ENCODE data around the gene HHIPL1. TPM values are rescaled to one million over a fixed set of nuclear protein-coding genes. Genes with fewer than 3 reads are reported as not detected.
"Not testable (repeated sequence)": the region's sequence is repeated elsewhere in the genome, so short reads cannot be mapped to it uniquely, and the experiment has no call there.

The HHIPL1 gene
- total RNA-seq, 1 experiment from 2014 or later, result not detected

DNA sequence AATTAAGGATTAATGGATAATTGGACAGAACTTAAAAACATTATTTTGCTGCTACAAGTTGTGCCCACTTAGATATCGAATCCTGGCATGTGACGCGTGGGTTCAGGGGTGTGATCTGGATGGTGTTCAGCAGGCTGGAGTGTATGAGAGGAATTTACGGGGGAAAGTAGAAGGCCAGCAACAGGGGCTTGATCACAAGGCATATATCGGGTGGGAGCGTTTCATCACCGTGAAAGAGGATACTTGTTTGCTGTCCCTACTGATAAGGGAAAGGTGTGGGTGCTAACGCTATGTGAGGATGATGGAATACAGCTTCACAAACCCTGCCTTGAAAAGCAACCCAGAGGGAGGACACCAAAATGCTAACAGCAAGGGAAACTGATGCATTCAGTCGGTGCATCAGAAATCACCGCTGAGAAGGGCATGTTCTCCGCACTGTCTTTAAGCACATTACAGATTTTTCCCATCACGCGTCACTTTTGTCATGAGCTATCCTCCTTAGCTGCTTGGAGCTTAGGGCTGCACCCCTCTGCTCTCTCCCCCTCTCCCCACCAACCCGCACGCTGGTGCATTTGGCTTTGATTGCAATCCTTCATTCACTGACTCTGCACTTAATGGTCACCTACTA, 13.4 kb downstream of the HHIPL1 start:
- no peak for DNase-seq (ENCODE audit: low read depth)

DNA sequence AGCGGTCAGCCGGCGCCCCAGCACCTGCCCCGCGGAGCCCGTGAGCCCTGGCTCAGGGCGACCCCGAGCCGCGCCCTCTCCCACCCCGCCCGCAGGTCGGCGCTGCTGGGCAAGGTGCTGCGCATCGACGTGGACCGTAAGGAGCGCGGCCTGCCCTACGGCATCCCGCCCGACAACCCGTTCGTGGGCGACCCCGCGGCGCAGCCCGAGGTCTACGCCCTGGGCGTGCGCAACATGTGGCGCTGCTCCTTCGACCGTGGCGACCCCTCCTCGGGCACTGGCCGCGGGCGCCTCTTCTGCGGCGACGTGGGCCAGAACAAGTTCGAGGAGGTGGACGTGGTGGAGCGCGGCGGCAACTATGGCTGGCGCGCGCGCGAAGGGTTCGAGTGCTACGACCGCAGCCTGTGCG, 14.4 kb downstream of the HHIPL1 start:
- no peak for DNase-seq (ENCODE audit: low read depth)

DNA sequence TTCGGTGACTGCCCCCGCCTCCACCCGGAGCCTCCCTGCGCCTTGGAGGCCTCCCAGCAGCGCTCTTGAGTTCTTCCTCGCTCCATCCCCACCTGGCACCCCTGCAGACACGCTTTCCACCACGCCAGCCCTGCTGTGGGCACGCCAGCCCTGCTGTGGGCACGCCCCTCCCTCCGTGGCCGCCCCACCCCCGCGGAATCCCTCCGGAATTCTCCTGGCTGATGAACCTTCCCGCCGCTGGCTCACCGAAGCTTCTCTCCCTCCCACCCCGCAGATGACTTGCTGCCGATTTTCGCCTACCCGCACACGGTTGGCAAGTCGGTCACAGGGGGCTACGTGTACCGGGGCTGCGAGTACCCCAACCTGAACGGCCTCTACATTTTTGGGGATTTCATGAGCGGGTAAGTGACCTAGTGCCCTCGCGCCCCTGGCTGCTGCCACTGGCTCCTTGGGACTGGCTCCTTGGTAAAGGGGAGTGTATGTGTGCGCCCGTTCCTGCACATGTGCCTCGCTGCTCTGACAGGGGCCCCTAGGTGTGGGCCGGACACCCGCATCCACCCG, 15.2 kb downstream of the HHIPL1 start:
- DNase-seq (ENCODE audit: low read depth), result no peak

DNA sequence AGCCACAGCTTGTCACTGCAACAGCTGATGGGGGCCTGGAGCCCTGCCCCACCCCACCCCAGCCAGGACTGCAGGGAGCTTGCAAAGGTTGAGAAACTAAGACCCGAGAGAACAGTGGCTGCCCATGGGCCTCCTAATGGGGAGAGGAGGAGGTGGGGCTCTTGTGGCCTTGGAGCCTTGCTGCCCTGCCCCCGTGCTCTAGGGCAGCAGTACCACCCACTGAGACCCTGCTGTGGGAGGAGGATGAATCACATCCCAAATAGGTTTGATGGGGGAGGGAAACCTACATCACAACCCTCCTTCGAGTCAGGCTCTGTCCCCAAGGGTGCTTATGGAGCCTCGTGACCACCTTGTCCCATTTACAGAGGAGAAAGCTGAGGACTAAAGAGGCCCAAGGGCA, 15.9 kb downstream of the HHIPL1 start:
- peak; percentile 45 for DNase-seq (ENCODE audit: low read depth)

DNA sequence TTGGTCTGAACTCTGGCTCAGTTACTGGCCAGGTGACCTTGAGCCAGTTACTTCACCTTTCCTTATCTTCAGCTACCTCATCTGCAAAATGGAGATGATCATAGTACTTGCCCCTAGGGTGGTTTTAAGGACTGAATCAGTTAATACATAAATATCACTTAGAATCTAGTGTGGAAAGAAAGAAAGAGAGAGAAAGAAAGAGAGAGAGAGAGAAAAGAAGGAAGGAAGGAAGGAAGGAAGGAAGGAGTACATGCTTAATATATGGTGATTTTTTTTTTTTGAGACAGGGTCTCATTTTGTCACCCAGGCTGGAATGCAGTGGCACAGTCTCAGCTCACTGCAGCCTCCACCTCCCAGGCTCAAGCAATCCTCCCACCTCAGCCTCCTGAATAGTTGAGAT, 16.3 kb downstream of the HHIPL1 start:
- DNase-seq (ENCODE audit: low read depth), result not testable (repeated sequence)

DNA sequence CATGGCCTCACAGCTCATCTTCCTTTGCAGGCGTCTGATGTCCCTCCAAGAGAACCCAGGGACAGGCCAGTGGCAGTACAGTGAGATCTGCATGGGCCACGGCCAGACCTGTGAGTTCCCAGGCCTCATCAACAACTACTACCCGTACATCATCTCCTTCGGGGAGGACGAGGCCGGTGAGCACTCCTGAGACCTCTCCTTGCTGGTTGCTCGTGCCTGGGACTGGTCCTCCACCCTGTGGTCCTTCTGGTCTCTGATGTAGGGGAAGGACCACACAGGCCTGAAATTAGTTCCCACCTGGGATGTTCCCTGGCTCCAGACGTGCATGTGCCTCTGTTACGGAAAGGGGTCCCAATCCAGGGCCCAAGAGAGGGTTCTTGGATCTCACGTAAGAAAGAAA, 17.9 kb downstream of the HHIPL1 start:
- DNase-seq (ENCODE audit: low read depth), result no peak

DNA sequence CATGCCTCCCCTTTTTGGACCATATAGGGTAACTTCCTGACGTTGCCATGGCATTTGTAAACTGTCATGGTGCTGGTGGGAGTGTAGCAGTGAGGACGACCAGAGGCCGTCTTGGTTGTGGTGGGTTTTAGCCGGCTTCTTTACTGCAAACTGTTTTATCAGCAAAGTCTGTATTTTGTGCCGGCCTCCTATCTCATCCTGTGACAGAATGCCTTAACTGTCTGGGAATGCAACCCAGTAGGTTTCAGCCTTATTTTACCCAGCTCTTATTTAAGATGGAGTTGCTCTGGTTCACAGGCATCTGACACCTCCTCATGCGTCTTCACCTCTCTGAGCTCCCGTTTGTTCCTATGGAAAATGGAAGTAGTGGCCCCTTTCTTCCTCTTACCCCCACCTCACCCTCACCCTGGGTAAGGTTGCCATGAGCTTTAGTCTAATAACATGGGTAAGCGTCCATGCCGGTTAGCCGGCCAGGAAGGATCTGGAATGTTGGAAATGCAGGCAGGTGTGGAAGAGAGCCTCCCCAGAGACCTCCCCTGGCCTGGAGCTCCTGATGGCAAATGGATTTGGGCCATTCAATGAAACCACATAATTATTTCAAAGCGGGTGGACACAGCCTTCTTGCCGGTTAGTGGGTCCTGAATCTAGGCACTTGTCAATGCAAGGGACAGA, 18.6 kb downstream of the HHIPL1 start:
- DNase-seq (ENCODE audit: low read depth), result no peak

DNA sequence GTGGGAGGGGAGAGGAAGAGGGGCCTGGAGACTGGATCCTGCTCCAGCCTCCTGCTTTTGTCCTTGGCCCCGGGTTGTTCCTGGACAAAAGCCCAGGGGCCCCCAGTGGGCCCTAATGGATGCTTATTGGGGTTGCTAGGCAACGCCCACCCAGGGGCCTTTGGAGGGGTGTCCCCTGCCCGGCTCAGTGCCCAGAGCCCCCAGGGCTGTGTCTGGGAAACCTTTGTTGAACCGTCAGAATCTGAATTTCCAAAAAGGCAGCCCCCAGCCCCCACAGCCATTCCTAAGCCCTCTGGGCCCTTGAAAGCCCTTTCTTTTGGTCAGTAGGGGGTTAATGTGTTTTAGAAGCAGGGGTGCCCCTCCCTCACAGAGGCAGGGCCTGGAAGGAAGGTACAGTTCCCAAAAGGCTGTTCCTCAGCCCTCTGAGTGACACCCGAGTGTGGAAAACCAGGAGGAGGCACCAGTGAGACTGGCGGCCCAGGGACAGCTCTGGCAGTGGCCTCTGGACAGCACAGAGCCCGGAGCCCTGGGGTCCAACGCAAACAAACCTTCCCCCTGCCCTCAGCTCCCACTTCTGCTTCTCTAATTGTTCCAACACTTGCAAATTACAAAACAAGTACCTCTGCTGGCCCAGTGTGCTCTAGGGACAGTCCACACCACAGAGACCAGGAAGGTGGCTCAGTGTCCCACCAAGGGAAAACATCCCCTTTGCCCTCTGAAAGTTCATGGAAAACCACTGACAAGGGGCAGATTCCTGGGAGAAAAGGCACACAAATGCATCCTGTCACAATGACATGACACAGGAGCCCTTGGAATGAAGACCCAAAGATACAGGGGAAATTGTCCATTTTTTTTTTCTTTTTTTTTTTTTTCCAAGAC, 19.4 kb downstream of the HHIPL1 start:
- DNase-seq (ENCODE audit: low read depth), result no peak

DNA sequence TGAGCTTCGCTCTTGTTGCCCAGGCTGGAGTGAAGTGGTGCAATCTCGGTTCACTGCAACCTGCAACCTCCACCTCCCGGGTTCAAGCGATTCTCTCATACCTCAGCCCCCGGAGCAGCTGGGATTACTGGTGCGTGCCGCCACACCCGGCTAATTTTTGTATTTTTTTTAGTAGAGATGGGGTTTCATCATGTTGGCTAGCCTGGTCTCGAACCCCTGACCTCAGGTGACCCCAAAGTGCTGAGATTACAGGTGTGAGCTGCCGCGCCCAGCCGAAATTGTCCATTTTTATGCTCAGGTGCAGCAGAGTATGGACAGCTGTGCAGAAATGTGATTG, 20.0 kb downstream of the HHIPL1 start:
- DNase-seq (ENCODE audit: low read depth), result no peak

DNA sequence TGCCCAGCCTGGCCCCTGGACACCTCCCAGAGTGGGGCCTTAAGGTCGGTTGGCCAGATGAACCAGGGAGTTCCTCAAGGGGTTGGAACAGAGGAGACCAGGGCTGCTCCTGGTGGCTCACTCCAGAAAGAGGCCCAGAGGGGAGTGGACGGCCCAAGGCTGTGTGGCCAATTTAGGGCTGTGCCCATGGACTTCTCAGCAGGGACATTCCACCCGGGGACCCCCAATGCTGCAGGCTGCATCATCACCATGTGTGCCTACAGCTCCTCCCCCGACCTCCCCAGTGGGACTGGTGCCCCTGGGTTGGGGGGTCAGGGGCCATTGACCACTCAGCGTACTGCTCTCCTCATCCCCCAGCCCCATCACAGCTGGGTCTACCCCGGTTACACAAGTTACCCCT, 21.6 kb downstream of the HHIPL1 start:
- DNase-seq (ENCODE audit: low read depth), result no peak

DNA sequence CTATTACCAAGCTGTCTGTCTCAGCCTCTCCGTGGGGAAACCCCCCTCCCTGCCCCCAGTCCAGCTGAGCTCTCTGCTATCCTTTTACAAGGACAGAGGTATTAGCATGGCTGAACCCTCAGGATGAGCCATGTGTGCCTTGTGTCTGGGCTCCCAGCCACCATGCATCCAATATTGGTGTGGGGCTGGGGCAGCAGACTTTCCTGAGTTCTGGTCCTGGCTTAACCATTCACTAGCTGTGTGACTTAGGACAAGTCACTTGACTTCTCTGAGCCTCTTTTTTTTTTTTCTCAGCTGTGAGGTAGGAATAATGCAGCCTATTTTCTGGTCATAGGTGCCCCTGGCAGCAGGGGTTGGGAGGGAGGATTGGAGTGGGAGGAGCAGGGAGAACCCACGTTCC, 22.1 kb downstream of the HHIPL1 start:
- no peak for DNase-seq (ENCODE audit: low read depth)

DNA sequence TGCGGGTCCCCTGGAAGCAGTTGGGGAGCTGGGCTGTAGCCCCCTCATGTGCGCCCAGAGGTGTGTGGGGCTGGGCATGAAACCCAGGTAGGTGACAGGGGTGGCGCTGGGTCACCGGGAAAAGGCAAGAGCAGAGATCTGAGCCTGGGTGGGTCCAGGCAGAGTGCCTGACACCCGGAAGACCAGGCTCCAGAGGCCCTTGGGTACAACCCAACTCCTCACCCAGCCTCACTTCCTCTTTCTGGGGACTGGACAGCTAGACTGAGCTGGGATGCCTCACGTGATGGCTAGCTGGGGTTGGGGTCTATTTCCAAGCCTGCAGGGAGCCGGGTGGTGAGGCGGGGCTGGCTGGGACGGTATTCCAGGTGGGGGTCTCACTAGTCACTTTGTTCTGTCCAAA, 22.9 kb downstream of the HHIPL1 start:
- DNase-seq (ENCODE audit: low read depth), result no peak

DNA sequence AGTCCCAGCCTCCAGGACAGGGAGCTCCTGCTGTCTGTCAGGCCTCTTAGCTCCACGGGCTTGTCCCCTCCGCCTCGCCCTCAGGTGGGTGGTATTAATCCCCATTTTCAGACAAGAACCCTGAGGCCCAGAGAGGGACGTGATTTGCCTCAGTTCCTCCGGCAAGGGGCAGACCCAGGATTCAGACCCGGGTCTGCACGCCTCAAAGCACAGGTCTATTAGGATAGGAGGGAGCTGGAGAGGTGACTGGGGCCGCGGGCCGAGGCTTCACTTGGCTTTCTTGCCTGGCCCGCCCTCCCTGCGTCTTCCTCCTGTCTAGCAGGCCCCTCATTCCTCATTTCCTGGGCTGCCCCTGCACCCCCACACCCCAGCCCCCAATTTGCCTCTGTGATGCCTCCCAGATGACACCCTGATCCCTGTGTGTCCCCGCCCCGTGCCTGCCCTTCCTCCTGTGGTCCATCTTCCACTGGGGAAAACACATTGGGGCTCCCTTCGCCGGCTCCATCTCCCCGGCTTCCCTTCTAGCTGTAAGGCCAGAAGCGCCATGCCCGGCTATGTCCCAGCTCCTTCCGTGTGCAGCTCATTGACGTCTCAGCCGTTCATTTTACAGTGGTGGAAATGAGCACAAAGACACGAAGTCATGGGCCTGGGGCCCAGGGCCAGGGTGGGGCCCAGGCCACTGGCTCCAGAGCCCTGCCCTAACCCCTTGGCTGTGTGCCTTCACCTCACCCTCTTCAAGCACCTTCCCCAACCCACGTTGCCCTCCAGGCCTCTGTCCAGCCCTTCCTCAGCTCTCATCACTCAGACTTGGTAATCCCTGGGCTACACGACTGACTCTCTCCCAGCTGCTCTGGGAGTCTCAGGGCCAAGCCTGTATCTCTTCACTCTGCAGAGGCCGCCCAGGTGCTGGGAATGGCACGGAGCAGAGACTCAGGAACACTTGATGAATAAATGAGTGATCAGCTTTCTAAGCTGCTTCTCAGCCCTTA, 23.7 kb downstream of the HHIPL1 start:
- DNase-seq (ENCODE audit: low read depth), result no peak

DNA sequence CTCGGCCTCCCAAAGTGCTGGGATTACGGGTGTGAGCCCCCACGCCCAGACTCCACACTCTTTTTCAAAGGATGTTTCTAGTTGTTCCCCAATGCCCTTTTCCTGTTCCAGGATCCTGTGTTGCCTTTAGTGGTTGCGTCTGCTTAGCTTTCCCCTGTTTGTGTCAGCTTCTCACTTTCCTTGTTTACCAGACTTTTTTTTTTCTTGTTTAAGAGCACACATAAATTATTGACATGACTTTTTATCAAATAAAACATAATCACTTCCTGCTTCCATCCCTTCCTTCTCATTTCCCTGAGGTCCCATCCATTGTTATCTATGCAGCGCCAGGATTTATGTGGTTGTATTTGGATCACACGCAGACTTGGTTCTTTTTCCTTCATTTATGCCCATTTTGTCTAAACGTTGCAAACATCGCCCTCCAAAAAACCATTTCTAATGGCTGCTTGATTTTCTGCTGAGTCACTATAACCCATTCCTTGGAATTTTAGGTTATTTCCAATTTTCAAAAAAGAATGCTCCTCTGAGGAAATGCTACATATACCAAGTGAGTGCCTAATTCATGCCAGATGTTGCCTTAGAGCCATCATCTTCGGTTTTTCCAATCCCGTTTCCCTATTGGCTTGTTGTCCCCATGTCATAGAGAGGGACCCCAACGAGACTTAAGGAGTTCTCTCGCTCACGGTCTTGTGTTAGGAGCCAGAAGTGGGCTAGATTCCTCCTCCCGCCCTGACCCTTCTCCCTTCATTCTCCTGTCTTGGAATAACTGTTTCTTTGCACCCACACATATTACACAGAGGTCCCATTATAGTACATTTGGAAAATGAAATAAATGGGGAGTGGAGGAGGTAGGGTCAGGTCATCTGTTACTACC, 25.7 kb downstream of the HHIPL1 start:
- no peak for DNase-seq (ENCODE audit: low read depth)

DNA sequence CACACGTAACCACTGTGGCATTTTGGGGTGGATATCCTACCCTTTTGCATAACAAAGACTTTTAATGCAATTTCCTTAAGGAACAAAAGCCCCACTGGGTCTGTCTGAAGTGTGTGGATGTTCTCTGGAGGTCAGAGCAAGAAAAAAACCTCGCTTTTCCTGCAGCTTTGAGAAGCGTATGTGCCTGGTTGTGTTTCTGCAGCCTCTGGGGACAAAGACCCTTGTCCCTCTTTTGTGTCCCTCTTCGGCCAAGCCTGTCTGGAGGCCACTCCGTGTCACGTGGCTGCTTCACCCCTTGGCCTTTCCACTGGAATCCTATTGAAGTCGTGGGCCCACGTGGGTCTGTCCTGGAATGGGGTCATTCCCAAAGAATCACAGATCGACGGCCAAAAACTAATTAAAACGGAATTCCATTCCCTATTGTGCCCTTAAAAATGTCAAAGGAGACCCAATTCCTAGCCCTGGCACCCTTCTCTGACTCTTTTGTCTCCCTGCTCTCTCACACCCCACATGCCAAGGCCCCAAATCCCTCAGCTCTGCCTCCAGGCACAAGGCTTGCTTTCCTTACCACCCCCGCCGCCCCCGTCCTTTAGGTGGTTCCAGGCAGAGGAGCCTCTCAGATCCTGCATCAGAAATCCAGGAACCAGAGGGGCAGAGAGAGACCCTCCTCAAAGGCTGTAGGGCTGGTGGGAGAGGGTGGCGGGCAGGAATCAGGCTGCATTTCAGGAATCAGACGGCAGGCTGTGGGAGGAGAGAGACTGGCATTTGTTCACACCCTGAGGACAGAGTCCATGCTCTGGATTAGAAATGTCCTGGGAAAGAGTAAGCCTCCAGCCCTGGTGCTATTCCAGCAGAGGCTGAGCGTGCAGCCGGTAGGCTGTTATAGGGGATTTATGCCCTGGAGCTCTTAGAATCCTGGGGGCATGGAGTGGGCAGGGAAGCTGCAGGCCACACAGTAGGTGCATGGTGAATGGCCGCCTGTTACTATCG, 26.6 kb downstream of the HHIPL1 start:
- DNase-seq (ENCODE audit: low read depth), result no peak

DNA sequence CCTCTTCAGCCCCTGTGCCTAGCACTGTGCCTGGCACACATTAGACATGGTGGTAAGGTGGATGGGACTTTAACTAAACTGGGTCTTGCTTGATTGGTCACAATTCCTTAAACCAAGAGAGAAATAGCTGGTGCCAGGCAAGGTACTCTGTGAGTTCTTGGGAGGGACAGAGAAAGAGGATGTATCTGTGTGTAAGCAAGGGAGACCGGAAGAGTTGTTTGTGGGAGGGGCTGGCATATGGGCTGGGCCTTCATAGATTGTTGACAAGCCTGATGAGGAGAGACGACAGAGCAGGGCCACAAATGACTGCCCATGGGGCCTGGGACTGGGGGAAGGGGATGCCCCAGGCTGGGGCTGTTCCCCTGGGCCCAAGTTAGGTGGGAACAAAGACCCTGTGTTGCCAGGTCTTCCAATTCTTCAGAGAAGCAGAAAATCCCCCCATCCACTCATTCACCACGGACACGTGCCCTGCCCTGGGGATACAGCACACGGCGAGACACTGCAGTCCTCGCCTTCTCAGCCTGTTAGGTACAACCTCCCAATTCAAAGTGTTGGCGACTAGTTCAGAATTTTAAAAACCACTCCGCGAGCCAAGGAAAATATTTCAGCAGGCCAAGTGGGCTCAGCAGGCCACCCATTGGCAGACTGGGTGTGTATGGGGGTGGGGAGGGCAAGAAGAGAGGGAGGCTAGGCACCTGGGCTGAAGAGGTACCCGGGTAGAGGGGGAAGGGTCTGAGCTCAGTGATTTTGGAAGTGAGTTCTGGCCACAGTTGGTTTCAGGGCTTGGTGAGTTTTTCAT, 27.8 kb downstream of the HHIPL1 start:
- DNase-seq (ENCODE audit: low read depth), result no peak

DNA sequence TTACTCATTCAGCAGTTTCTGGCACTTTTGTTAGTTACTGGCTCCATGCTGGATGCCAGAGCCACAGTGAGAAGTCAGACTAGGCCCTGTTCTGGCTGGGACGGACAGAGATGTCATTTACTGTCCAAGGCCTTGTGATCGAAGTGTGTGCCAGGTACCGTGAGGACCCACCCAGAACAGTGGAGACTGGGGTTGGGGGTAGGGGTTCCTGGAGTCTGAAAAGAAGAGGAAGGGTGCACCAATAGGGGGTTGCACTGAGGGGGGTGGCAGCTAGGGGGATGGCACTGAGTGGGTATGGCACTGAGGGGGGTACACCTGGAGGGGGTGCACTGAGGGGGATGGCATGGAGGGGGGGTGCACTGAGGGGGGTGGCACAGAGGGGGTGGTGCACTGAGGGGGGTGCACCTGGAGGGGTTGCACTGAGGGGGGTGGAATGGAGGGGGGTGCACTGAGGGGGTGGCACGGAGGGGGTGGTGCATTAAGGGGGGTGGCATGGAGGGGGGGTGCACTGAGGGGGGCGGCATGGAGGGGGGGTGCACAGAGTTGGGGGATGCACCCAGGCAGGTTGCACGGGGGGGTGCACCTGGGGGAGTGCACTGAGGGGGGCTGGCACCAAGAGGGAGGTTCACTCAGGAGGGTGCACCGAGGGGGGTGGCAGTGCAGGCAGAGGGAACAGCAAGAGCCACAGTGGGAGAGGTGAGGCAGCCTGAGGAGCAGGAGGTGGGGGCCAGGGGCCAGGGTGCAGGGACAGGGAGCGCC, 28.6 kb downstream of the HHIPL1 start:
- no peak for DNase-seq (ENCODE audit: low read depth)
